H1 (cell line): ENCODE data around the gene GDPD5.

ENCODE experiments used
- EGR1 ChIP-seq: IDR thresholded peaks from 2 replicates; pipeline ENCODE4 v1.6.1; 2011; ENCODE audit warnings: low read depth, low read length, borderline replicate concordance
- EZH2 ChIP-seq: fragments of 200-600 bp; sonication (generic); IDR thresholded peaks from 2 replicates; pipeline ENCODE4 v1.7.1; 2012; ENCODE audit warnings: low read depth, mild to moderate bottlenecking, moderate library complexity, low read length, inconsistent platforms; ENCODE audit not compliant: severe bottlenecking
- GABPA ChIP-seq: IDR thresholded peaks from 2 replicates; pipeline ENCODE4 v1.6.1; 2011; ENCODE audit warnings: mild to moderate bottlenecking, low read length, moderate library complexity, borderline replicate concordance; ENCODE audit not compliant: insufficient read depth
- POLR2A ChIP-seq, 2 experiments: IDR thresholded peaks; 1 replicate in 1 of 2; 2 replicates in 1 of 2; pipeline ENCODE4 v1.6.1; 2011; ENCODE audit warnings: low read depth in 2 of 2, low read length in 2 of 2, mild to moderate bottlenecking in 2 of 2; ENCODE audit errors: control extremely low read depth in 1 of 2
- POLR2AphosphoS5 ChIP-seq: IDR thresholded peaks from 2 replicates; pipeline ENCODE4 v1.6.1; 2011; ENCODE audit warnings: low read depth, low read length
- SP4 ChIP-seq: IDR thresholded peaks from 2 replicates; pipeline ENCODE4 v1.6.1; 2012; ENCODE audit warnings: low read length, inconsistent platforms
- TCF12 ChIP-seq: IDR thresholded peaks from 2 replicates; pipeline ENCODE4 v1.6.1; 2011; ENCODE audit warnings: low read depth, mild to moderate bottlenecking, low read length
- TF ChIP-seq, protein P1 (sequence below), 3 experiments: IDR thresholded peaks; 1 replicate in 2 of 3; 2 replicates in 1 of 3; pipeline versions ENCODE4 v1.5.1 to v1.6.1; 2011; ENCODE audit warnings: low read length in 3 of 3, mild to moderate bottlenecking in 3 of 3, inconsistent platforms in 2 of 3, low read depth in 1 of 3, moderate library complexity in 1 of 3; ENCODE audit not compliant: insufficient read depth in 1 of 3; ENCODE audit errors: control extremely low read depth in 1 of 3

- TF ChIP-seq, protein P1, sequence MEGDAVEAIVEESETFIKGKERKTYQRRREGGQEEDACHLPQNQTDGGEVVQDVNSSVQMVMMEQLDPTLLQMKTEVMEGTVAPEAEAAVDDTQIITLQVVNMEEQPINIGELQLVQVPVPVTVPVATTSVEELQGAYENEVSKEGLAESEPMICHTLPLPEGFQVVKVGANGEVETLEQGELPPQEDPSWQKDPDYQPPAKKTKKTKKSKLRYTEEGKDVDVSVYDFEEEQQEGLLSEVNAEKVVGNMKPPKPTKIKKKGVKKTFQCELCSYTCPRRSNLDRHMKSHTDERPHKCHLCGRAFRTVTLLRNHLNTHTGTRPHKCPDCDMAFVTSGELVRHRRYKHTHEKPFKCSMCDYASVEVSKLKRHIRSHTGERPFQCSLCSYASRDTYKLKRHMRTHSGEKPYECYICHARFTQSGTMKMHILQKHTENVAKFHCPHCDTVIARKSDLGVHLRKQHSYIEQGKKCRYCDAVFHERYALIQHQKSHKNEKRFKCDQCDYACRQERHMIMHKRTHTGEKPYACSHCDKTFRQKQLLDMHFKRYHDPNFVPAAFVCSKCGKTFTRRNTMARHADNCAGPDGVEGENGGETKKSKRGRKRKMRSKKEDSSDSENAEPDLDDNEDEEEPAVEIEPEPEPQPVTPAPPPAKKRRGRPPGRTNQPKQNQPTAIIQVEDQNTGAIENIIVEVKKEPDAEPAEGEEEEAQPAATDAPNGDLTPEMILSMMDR (IDR thresholded peaks at IDR 0.05; ENCODE audit: control extremely low read depth in 1 of 3, insufficient read depth in 1 of 3, low read depth in 1 of 3, low read length in 3 of 3) = no peak
- no peak for TF ChIP-seq POLR2AphosphoS5
- TF ChIP-seq TCF12 = no peak
- no peak for TF ChIP-seq POLR2A (IDR thresholded peaks at IDR 0.05; ENCODE audit: control extremely low read depth in 1 of 2, low read depth in 2 of 2, low read length in 2 of 2)
- no peak for TF ChIP-seq GABPA
- no peak for TF ChIP-seq SP4
- TF ChIP-seq EZH2 = no peak
- no peak for TF ChIP-seq EGR1
These were observed 86.7 kb downstream of the GDPD5 start for GRCh38 chr11:75439026-75439425.
